Mesothelial cell of epicardium (in vitro differentiated cells): Measurements from ENCODE around the gene FMN2. TPM values are rescaled to one million over a fixed set of nuclear protein-coding genes. Genes with fewer than 3 reads are reported as not detected.

Source experiments
- DNase-seq, 2 experiments: peaks; one replicate each; pipeline ENCODE4 v3.0.0; 2021; ENCODE audit warnings: low spot score in 2 of 2; ENCODE audit not compliant: unreplicated experiment in 2 of 2
- H3K27ac Mint-ChIP-seq: 2 replicates; pipeline ENCODE4 v1.8.0; 2021; ENCODE audit warnings: mixed read lengths
- H3K27me3 Mint-ChIP-seq: 2 replicates; pipeline ENCODE4 v1.8.0; 2021; ENCODE audit warnings: low read depth, mixed read lengths
- H3K36me3 Mint-ChIP-seq: 2 replicates; pipeline ENCODE4 v1.8.0; 2021; ENCODE audit warnings: mixed read lengths
- H3K4me1 Mint-ChIP-seq: 2 replicates; pipeline ENCODE4 v1.8.0; 2021; ENCODE audit warnings: mixed read lengths
- H3K4me3 Mint-ChIP-seq: 2 replicates; pipeline ENCODE4 v1.8.0; 2021; ENCODE audit warnings: mild to moderate bottlenecking, moderate library complexity, mixed read lengths
- H3K9me3 Mint-ChIP-seq: 2 replicates; pipeline ENCODE4 v1.8.0; 2021; ENCODE audit warnings: mixed read lengths
- total RNA-seq: library from RNA; stranded (reverse); gene quantifications from 3 replicates; pipeline ENCODE4 v1.2.1, GENCODE V29; 2021
- TF ChIP-seq, protein P1 (sequence below): fragments of 200-600 bp; sonication (generic); IDR thresholded peaks from one replicate; pipeline ENCODE4 v1.5.0; 2021; ENCODE audit warnings: antibody characterized with exemption; ENCODE audit not compliant: unreplicated experiment

The FMN2 gene
- total RNA-seq, 1 donor from 2014 or later = 0.54 TPM

DNA sequence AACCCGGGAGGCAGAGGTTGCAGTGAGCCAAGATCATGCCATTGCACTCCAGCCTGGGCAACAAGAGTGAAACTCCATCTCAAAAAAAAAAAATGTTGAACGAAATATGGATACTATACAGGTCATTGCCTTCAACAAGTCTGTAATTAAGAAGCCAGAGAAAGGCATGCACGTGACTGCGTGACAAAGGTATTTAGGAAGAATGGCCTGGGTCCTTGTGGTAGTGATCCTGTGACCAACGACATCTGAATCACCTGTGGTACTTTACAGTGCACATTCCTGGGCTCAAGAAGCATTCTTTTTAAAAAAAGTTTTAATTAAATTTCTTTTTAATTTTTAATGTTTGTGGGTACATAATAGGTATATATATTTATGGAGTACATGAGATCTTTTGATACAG lies 405.3 kb downstream of the FMN2 start:
- no peak for DNase-seq
- H3K27ac Mint-ChIP-seq = no peak overlapping the region
- H3K4me1 Mint-ChIP-seq = peaks cover 6% of the 10 kb centered on the region
- peaks cover 4% of the 10 kb centered on the region for H3K9me3 Mint-ChIP-seq
- TF ChIP-seq, protein P1, sequence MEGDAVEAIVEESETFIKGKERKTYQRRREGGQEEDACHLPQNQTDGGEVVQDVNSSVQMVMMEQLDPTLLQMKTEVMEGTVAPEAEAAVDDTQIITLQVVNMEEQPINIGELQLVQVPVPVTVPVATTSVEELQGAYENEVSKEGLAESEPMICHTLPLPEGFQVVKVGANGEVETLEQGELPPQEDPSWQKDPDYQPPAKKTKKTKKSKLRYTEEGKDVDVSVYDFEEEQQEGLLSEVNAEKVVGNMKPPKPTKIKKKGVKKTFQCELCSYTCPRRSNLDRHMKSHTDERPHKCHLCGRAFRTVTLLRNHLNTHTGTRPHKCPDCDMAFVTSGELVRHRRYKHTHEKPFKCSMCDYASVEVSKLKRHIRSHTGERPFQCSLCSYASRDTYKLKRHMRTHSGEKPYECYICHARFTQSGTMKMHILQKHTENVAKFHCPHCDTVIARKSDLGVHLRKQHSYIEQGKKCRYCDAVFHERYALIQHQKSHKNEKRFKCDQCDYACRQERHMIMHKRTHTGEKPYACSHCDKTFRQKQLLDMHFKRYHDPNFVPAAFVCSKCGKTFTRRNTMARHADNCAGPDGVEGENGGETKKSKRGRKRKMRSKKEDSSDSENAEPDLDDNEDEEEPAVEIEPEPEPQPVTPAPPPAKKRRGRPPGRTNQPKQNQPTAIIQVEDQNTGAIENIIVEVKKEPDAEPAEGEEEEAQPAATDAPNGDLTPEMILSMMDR = no peak
- H3K36me3 Mint-ChIP-seq = no peaks in the 10 kb centered on the region
- no peaks in the 10 kb centered on the region for H3K27me3 Mint-ChIP-seq
- H3K4me3 Mint-ChIP-seq = no peak overlapping the region

DNA sequence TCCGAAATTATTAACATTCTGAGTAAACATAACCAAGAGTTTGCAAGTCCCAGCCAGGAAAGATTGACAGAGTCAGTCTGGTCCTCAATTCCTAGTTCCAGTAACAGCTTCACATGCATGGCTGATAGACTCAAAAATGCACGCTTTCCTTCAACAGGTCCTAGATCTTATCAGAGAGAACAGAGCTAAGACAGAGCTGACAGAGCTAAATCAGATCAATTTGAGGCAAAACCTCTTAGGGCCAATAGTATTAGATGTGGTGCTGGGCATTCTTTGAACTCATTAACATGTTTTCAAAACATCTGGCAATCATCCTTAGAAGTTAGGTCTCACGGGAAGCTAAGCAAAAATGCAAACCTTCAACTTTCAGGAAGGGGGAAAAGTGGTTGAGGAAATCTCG lies 406.2 kb downstream of the FMN2 start:
- Mint-ChIP-seq H3K27me3 (no peaks in the 10 kb centered on the region), H3K9me3 (peaks cover 4% of the 10 kb centered on the region), H3K4me3 (no peak overlapping the region), H3K4me1 (peaks cover 6% of the 10 kb centered on the region), H3K27ac (no peak overlapping the region), H3K36me3 (no peaks in the 10 kb centered on the region)
- TF ChIP-seq, protein P1 = no peak
- no peak for DNase-seq

DNA sequence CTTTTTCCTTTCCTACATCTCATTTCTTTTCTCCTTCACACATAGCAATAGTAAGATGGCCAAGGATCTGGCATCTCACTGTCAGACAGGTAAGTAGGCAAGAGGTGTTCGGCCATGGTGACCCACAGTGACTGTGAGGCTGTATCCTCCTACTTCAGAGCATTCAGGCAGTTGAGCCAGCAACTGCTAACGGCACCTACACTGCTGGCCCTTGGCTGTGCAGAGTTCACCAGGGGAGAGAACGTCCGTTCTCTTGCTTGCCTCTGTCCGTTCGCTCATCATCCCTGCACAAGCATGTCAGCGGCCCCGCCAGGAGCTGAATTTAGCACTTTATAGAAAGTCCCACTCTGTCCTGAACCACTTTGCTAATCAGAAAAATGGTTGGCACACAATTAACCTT lies 406.7 kb downstream of the FMN2 start:
- H3K27ac Mint-ChIP-seq = no peak overlapping the region
- TF ChIP-seq, protein P1 = no peak

DNA sequence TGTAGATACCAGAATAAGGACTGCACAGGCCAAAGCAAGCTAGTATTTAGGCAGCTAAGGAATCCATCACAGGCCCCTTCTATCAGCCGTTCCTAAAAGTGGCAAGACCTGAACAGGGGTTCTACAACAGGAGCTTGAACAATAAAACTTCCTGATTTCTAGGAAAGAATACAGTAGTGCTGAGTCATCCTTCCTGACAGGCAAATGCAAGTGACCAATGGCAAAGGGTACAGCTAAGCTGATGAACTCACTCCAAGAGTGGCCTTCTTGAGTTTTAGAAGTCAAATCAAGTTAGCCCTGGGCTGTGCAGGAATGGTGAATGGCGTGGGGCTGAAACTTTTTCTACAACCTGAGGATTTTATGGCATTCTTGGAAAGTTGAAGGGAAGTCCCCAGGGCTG lies 407.3 kb downstream of the FMN2 start:
- no peak for DNase-seq
- H3K27ac Mint-ChIP-seq = no peak overlapping the region
- H3K4me1 Mint-ChIP-seq = peaks cover 6% of the 10 kb centered on the region
- H3K36me3 Mint-ChIP-seq = no peaks in the 10 kb centered on the region
- no peak overlapping the region for H3K4me3 Mint-ChIP-seq
- TF ChIP-seq, protein P1 = no peak
- H3K9me3 Mint-ChIP-seq = peaks cover 4% of the 10 kb centered on the region
- no peaks in the 10 kb centered on the region for H3K27me3 Mint-ChIP-seq

More for the DNA sequence above, 406.7 kb downstream of the FMN2 start:
- no peak overlapping the region for H3K4me3 Mint-ChIP-seq
- no peaks in the 10 kb centered on the region for H3K36me3 Mint-ChIP-seq
- H3K4me1 Mint-ChIP-seq = peaks cover 6% of the 10 kb centered on the region
- no peaks in the 10 kb centered on the region for H3K27me3 Mint-ChIP-seq
- H3K9me3 Mint-ChIP-seq = peaks cover 4% of the 10 kb centered on the region
- no peak for DNase-seq

DNA sequence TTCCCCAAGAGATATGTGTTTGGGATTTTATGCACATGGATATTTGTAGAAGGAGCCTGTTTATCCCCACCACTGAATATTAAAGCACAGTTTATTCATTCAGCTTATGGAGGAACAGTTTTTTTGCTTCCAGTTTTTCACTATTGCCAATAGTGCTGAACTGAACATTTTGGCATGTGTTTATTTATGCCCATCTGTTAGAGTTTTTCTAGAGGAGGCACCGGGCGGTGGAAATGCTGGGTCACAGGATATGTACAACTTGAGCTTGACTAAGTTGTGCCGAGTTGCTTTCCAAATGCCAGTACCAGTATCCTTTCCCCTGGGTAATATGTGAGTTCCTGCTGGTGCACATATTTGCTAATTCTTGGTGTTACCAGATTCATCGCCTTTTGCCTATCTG lies 409.0 kb downstream of the FMN2 start:
- Mint-ChIP-seq H3K4me1 (peaks cover 6% of the 10 kb centered on the region), H3K4me3 (no peak overlapping the region), H3K36me3 (no peaks in the 10 kb centered on the region), H3K9me3 (peaks cover 4% of the 10 kb centered on the region), H3K27me3 (no peaks in the 10 kb centered on the region), H3K27ac (no peak overlapping the region)
- DNase-seq = no peak
- TF ChIP-seq, protein P1 = no peak

DNA sequence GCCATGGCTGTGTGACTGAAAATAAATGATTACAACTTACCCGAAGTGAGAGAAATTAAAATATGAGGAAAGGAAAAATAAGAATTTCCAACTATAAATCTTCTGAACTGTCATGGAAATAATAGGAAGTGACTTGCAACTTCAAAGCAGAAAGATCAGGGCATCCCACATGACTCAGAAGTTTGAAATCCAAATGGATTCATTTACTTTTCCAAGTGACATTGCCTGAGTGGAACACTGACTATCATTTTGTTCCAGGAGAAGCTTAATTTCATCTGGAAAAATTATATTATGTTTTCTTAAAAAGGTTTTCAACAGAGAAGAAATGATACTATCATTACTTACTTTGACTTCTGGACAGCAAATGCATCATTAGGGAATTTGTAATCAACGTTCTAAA lies 409.4 kb downstream of the FMN2 start:
- Mint-ChIP-seq H3K4me1 (peaks cover 6% of the 10 kb centered on the region), H3K36me3 (no peaks in the 10 kb centered on the region), H3K9me3 (peaks cover 4% of the 10 kb centered on the region), H3K27me3 (no peaks in the 10 kb centered on the region), H3K4me3 (no peak overlapping the region), H3K27ac (no peak overlapping the region)
- DNase-seq = no peak
- TF ChIP-seq, protein P1 = no peak
